NCI-H2029 treated with DMSO at 0.1 percent for 48 hours (cell line): ENCODE measurements around the gene KLHDC9.
A peak's percentile ranks its signal among the peaks of the same experiment; 100 is the strongest.
"Not testable (repeated sequence)": the region's sequence is repeated elsewhere in the genome, so short reads cannot be mapped to it uniquely, and the experiment has no call there.

Experiments used
- DNase-seq: peaks from one replicate; lab custom pipeline; 2025; lab: John Stamatoyannopoulos, UW

The KLHDC9 gene, protein sequence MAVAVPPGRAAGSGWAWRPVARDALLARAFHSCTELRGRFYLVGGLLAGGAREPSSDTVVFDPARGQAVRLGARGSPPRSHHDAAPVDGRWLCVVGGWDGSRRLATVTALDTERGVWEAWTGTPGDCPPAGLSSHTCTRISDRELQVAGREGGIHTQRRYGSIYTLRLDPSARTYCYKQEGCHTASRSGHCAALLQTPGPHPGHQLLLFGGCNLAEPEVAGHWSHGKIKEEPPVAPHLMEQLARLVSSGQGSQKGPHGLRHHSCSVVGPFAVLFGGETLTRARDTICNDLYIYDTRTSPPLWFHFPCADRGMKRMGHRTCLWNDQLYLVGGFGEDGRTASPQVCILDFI

DNA sequence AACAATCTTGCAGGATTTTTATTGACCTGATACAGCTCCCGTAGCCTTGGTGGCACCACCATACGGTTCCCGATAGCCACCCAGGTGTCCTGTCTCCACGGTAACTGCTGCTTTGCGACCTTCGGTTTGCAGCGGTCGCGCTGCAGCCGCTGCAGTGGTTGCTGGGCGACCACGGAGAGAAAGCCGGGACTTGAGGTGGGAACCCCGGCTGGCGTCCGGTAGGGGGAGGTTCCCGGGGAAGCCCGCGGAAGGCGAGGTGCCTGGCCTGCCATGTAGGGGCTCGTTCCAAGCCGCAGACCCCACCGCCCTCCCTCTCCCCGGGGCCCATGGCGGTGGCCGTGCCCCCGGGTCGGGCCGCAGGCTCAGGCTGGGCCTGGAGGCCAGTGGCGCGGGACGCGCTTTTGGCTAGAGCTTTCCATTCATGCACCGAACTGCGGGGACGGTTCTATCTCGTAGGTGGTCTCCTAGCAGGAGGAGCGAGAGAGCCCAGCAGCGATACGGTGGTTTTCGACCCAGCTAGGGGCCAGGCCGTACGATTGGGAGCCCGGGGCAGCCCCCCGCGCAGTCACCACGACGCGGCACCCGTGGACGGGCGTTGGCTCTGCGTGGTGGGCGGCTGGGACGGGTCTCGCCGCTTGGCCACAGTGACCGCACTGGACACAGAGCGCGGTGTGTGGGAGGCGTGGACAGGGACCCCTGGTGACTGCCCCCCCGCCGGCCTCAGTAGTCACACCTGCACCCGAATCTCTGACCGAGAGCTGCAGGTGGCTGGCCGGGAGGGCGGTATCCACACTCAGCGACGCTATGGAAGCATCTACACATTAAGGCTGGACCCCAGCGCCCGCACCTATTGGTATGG, at the start of gene KLHDC9:
KLHDC9 (plus strand) TSS at position 152 of the 859 bp plus-strand sequence; CDS start at position 327, 175 bp downstream.
- DNase-seq = peak; percentile 74

DNA sequence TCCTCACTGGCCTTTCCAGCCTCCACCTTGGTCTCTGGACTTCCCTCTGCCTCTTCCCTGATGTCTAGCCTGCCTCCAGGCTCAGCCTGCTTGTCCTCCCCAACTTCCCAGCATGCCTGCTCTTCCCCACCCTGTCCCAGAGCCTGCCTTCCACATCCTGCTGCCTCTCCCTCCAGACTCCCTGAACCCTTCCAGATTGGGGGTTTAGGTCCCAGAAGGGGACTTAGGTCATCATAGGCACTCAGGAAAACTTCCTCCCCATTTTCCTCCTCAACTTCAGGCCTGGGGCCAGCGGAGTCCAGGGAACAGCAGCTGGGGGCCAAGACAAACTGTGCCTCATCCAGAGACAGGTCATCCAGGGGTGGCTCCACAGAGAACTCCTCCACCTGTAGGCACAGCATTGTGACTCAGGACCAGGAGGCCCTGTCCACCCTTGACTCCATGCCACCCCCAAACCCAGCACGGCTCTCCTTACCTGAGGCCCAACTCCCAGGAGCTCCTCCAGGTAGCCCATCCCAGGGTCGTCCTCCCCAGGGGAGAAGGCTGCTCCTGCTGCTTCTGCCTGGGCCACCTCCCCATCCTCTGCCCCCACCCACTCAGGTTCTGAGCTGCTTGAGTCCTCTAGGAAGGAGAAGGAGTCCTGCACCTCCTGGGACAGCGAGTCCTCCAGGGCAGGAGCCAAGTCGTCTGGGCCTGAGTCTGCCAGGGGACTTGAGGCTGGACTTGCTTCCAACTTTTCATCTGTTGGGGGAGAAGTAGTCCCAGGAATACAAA, 49.0 kb upstream of the KLHDC9 start:
- no peak for DNase-seq

DNA sequence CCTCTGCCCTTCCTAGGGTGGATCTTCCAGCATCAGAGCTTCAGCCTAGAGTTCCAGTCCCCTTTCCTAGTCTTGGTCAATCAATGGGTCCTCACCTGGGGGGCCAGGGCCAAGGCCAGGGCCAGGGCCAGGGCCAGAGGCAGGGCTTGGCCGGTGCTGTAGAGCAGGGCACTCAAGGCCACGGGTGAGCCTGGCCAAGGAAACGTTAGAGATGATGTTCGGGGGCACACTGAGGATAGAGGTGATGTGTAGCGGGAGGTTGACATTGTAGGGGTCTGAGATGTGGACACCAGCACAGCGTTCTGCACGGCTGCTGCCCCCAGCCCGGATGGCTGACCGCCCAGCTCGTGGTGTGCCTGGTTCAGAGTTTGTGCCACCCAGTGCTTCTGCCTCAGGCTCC, 46.9 kb upstream of the KLHDC9 start:
- no peak for DNase-seq

DNA sequence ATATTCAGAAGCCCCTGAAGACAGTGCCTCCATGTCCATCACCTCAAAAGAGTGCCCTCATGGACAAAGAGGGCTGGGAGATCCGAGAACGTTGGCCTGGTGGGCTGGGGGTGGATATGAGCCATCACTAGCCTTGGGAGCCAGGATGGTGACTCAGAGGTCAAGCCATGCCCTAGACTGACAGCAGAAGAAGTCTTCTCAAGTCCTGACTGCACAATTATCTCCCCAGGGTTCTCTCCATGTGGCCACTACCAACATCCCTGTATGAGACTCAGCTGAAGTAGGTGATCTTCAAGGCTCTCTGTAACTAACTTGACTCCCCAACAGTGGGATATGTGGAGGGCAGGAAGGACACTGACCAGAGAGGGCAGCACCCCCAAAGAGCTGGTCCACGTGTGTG, 45.3 kb upstream of the KLHDC9 start:
- DNase-seq = no peak

GRCh38 chr1:161054232-161054631, 43.9 kb upstream of the KLHDC9 start:
- DNase-seq = no peak

- DNase-seq = no peak
Observed at GRCh38 chr1:161054805-161055204, 43.4 kb upstream of the KLHDC9 start.

DNA sequence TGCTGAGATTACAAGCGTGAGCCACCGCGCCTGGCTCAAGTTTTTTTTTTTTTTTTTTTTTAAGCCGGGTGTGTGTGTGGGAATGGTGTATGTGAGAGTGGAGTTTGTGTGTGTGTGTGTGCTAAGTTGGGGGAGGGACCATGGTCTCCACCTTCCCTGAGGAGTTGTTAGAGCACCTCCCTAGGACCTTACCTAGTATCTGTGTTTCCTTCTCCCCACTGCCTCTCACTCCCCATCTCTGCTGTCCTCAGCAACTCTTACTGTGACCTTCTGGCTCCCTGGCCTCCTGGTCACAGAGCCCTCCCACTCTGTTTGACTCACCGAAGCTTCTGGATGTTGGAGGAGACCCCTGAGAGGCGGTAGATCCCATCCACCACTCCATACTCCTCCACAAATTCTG, 38.9 kb upstream of the KLHDC9 start:
- DNase-seq = no peak

DNA sequence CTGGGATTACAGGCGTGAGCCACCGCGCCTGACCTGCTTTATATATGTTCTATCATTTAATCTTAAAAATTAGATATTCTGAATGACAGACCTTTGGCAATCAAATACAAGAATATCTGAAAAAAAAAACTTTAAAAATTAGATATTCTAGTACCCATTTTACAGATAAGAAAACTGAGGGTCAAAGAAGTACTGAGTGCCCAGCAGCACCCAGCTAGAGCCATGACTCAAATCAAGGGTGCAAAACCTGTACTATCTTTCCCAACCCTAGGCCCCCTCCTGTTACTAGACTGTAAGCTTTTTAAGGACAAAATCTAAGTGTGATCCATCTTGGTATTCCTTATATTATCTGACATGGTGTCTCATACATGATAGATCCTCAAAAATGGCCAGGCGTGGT, 36.7 kb upstream of the KLHDC9 start:
- DNase-seq = no peak

- not testable (repeated sequence) for DNase-seq
Observed at GRCh38 chr1:161063936-161064335, 34.2 kb upstream of the KLHDC9 start.

DNA sequence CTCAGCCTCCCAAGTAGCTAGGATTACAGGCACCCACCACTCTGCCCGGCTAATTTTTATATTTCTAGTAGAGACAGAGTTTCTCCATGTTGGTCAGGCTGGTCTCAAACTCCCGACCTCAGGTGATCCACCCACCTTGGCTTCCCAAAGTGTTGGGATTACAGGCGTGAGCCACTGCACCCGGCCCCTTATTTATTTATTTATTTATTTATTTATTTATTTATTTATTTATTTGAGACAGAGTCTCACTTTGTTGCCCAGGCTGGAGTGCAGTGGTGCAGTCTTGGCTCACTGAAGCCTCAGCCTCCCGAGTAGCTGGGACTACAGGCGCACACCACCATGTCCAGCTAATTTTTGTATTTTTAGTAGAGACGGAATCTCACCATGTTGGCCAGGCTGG, 32.5 kb upstream of the KLHDC9 start:
- not testable (repeated sequence) for DNase-seq

GRCh38 chr1:161066694-161067093, 31.5 kb upstream of the KLHDC9 start:
- DNase-seq = no peak

GRCh38 chr1:161068306-161069234, 29.6 kb upstream of the KLHDC9 start:
- DNase-seq = no peak

GRCh38 chr1:161069241-161069640, 28.9 kb upstream of the KLHDC9 start:
- DNase-seq = no peak

- DNase-seq = no peak
Observed at GRCh38 chr1:161069731-161070270, 28.4 kb upstream of the KLHDC9 start, which contains the start of gene ARHGAP30. Gene ARHGAP30, minus strand, starts transcription at chr1:161069891. Its CDS starts 267 bp downstream, at chr1:161069624.

DNA sequence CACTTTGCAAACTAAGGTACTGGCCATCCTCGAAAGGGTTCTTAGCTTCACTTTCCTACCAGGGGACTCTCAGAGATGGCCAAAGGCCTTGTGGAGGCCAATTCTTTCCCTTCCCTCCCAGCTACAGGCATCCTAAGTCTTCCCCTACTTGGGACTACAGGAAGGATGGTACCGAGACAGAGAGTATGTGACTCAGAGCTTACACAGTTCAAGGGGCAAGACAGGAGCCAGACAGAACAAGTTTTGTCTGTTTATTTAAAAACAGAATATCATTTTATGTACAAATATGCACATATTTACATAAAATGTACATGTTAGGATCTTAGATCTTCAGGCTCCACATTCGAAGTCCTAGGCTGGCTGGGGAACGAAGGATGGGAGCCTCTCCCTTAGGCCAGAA, 27.4 kb upstream of the KLHDC9 start:
- DNase-seq = no peak

DNA sequence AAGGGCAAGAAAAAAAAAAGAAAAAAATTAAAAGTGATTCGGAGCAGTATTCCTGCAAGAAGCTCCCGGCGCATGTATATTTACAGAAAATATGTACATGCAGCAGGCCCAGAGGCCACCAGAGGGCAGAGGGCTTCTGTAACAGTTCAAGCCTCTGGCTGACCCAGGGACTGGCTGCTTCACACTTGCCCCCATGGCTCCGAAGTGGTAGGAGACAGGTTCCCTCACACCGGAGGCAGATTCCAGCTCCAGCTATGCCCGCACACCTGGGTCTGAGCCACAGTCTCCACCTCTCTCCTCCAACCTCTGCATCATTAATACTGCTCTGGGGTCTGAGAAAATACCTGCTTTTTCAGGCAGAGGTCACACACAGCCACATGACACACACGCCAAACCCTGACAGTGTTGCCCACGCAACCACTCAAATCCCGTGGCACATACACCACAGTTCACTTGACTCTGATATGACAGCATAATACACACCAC, 26.2 kb upstream of the KLHDC9 start:
- DNase-seq = no peak

- DNase-seq = no peak
Observed at GRCh38 chr1:161072751-161073449, 25.3 kb upstream of the KLHDC9 start.

DNA sequence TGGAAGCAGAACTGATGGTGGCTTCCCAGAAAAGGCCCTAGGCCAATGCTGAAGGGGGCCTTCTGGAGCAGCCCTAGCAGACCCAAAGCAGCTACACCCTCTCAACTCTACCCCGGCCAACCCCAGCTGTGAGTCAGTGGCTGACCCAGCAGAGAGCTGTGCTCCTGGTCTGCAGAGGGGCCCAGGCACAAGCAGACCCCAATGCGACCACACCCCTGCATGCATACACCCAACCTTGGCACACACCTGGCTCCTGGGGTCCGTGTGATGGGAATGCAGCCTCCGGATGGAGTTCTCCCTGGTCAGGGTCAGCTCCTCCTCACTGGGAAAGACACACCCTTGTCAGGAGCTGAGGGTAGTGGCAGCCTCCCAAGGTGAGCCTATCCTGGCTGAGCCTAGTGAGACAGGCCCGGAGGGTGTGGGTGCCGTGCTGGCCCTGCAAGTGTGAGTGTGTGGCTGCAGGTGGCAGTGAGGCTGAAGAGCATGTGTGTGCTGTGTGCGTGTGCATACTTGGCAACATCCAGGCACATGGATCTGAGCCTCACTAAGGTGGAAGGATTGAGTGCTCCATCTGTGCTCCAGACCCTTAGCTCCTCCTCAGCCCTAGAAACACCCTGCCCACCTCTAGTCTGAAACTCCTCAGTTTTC, 24.6 kb upstream of the KLHDC9 start:
- DNase-seq = no peak

DNA sequence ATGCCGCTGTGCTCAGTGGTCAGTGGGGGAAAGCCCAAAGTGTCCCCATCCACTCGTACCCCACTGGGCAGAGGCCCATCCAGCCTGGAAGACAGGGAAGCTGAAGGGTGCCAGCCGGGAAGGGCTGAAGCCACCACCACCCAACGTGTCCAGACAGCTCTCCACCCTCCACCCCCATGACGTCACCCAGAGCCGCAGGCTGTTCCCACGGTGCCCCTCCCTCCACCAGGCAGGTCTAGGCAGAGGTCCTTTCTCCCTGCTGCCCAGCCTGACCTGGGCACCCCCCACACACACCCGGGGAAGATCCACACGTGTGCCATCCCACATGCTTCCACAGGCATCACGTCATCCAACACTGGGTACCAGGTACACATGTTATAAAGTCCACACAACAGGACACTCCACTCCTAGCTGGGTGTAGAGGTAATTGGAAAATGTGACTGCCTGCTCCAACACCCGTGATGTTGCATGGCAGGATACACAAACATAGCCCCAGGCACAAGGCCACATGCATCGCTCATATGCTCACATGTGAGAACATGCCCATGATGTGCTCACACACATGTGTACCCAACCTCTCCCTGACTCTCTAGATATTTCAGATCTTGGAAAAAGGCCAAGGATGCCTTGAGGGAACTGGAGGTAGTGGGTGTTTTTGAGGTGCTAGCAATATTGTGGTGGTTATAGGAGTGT, 23.3 kb upstream of the KLHDC9 start:
- DNase-seq = no peak
